NCI-H446 treated with DMSO at 0.1 percent for 48 hours (cell line): ENCODE results near the gene ZSCAN21.

Source experiments
- DNase-seq: peaks from one replicate; lab custom pipeline; 2025; lab: John Stamatoyannopoulos, UW

The ZSCAN21 gene

DNA sequence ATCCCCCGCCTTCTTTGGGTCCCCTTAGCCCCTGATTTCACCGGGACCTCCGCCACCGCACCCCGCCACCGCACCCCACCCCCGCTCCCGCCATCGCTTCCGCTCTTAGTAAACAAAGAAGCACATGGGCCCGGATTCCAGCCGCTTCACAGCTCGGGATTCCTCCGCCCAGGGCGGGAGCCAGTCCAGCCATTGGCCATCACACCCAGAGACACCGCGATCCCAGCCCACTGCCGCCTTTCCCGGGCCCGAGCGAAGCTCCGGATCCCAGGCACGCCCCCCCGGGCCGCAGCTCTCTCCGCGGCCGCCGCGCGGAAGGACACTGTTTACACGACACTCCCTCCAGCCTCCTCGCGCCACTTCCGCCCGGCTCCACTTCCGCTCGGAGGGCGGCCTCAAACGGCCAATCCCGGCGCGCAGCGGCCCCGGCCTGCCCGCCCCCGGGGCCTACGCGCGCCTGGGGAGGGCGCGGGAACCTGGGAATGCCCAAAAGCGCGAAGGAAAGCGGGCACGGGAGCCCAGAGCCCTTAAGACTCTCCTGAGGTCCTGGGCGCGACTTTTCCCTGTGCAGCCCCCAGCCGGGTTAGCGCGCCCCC is 50.9 kb downstream of the ZSCAN21 start:
- DNase-seq = peak; percentile 85

DNA sequence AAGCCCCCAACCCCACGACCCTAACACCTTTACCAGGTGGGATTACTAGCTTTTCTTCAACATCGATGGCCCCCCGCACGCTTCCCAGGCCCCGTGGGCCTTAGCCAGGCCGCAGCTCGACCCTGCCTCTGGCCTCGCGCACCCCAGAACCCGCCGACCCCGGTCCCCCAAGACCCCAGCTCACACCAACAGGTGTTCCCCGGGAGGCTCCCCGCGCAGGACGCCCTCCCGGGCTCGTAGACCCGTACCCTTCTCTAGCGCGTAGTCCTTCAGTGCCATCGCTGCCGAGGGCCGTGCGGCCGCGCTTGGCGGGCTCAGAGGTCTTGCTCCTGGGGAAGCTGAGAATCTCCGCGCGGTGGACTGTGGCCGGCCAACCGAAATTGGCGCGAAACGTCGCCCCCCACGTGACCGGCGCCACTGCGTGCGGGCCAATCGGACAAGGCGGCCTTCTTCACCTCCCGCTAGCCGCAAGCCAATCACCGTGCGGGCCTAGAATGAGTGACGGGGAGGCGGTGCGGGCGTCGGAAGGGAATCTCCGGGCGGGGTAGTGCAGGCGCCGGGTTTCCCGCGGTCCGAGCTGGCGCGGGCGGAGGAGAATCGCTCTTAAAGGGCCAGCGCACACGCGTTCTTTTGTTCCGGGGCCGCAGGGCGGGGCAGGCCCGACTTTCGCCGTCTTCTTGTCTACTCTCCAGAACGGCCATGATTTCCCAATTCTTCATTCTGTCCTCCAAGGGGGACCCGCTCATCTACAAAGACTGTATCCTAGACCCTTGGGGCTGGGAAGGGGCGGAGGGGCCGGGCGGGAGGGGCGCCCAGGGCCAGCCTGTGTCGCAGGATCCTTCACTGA is 51.7 kb downstream of the ZSCAN21 start, which contains the start of the genes AP4M1 and MCM7:
Gene AP4M1, plus strand, starts transcription at position 628 of the 847 bp plus-strand sequence. Its CDS starts 72 bp downstream, at position 700.
Gene MCM7, minus strand, starts transcription at position 382 of the 847 bp plus-strand sequence. Its CDS starts 103 bp downstream, at position 279.
- peak; percentile 97 for DNase-seq

DNA sequence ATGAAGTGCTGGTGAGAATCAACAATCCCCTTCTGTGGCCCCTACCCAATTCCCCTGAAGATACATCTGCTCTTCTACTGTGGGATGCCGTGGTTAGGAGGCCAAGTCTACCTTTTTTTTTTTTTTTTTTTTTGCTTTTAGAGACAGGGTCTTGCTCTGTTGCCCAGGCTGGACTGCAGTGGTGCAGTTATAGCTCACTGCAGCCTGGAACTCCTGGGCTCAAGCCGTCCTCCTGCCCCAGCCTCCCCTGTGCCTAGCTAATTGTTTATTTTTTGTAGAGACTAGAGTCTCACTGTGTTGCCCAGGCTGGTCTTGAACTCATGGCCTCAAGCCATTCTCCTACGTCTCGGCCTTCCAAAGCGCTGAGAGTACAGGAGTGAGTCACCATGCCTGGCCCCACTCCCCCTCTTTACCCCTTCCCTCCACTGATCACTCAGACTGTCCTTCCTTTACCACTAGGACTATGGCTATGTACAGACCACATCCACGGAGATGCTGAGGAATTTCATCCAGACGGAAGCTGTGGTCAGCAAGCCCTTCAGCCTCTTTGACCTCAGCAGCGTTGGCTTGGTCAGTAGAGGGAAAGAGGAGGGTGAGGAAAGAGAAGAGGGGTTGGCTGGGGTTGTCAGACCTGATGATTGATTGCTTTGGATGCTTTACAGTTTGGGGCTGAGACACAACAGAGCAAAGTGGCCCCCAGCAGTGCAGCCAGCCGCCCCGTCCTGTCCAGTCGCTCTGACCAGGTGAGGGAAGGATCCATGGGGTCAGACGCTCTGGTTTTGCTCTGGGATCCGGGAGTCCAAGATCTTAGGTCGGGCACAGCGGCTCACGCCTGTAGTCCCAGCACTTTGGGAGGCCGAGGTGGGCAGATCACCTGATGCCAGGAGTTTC is 53.6 kb downstream of the ZSCAN21 start:
- DNase-seq = no peak

DNA sequence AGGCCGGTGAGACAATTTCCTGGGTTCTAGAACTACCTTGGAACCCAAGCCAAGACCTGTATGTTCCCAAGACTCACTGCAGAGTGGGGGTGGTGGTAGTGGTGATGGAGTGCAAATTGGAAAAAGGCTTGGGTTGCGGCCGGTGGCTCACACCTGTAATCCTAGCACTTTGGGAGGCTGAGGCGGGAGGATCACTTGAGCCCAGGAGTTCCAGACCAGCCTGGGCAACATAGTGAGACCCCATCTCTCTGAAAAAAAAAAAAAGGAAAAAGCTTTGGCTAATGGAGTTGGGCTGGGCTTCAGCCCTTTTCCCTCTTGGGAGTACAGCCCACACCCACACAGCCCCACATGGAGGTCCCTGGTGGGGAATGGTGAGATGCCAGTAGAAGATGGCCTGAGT is 56.0 kb downstream of the ZSCAN21 start:
- DNase-seq = no peak

DNA sequence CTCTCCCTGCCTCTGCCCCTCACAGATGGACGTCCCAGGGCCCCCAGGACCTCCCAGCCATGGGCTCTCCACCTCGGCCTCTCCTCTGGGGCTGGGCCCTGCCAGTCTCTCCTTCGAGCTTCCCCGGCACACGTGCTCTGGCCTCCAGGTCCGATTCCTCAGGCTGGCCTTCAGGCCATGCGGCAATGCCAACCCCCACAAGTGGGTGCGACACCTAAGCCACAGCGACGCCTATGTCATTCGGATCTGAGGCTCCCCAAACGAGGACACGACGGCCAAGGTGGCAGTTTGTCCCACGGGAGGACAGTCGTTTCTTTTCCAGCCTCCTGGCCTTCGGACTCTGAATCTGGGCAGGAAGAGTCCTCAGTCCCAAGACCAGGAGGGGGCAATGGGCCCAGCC is 57.1 kb downstream of the ZSCAN21 start:
- DNase-seq = no peak

DNA sequence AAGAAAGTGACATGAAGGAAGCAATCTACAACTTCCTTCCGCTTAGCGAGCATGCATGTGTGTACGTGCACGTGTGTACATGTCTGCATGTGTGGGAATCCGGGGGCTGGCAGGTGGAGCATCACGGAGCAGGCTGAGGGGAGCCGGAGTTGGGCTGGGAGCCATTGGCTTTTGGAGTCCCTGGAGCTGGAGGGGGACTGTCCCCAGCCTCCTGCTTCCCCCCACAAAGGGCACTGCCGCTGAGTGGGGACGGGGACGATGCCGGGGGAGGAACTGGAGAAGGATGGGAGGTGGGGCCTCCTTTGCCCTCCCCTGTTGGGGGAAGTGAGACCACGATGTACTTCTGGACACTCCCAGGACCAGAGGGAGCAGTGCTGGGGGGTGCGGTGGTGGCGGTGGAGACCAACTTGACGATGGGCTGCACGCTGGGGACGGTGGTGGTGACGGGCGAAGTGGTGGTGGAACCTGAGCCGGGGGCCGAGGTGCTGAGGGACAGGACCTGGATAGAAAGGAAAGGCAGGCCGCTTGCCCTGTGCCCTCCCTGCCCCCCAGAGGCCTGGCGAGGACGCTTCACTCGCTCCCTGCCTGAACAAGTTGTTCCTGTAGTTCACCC is 57.7 kb downstream of the ZSCAN21 start:
- no peak for DNase-seq

DNA sequence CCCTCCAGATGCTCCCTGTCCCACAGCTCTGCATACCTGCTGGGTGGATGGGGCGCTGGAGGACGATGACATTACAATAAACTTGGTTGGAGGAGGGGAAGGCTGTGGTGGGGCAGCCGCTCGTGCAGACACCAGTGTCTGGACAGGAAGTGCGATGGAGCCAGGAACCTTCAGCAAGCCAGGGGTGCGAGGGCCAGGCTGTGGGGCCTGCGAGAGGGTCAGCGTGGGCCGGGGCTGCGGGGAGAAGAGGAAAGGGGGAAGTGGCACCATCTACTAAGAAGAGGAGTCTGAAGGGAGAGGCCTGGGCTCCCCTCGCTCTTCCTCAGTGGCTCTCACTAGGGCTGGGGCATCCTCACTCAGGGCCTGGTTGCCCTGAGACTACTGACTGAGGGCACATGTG is 58.3 kb downstream of the ZSCAN21 start:
- DNase-seq = no peak

DNA sequence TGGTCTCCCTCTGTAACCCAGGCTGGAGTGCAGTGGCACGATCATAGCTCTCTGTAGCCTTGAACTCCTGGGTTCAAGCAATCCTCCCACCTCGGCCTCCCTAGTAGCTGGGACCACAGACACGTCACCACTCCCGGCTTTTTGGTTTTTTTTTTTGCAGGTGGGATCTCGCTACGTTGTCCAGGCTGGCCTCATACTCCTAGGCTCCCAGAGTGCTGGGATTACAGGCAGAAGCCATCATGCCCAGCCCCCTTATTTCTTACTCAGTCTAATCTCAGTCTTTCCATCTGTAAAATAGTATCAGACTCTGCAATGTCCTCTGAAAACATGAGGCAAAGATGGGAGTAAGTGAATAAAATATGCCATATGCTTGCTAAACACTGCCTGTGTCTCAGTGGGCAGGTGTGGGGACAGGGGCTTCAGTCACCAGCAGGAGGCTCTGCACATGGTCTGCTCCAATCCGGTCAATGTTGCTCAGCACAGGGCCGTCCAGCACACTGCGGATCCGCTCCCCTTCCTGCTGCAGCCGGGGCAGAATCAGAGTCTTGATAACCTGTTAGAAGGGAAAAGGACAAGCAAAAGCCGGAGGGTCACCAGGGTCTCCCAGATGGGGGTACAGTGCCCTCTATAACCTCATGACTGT is 60.1 kb downstream of the ZSCAN21 start:
- no peak for DNase-seq

DNA sequence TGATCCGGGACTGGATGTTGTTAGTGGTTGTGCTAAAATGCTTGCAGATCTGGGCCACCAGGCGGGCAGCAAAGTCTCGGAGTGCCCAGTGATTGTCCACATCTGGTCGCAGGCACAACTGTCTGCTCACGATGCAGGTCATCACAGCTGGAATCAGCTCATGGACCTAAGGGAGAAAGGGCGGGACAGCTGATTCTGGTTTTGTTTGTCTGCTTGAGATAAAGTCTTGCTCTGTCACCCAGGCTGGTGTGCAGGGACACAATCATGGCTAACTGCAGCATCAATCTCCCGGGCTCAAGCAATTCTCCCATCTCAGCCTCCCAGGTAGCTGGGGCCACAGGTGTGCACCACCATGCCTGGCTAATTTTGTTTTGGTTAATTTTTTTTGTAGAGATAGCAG is 61.6 kb downstream of the ZSCAN21 start:
- no peak for DNase-seq

DNA sequence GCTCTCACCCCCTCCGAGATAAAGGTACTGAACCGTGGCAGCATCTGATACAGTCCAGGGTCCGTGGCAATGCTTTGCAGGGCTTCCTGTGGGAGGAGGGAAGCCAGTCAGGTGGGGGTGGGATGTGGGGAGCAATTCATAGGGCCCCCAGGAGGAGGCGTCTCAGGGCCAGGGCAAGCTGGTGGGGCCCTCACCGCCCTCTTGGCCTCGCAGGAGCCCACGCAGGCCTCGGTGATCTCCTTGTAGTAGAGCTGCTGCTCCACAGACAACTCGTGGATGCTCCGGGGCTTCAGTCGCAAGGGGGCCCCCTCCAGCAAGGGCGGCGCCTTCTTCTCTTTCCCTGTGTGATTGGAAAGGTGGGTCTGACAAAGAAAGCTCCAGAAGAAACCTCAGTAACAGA is 62.3 kb downstream of the ZSCAN21 start:
- no peak for DNase-seq
